Measurements from ENCODE around the gene ATP6V0D1. TPM values are rescaled to one million over a fixed set of nuclear protein-coding genes. Genes with fewer than 3 reads are reported as not detected.
A peak's percentile ranks its signal among the peaks of the same experiment; 100 is the strongest.
"Not testable (repeated sequence)": the region's sequence is repeated elsewhere in the genome, so short reads cannot be mapped to it uniquely, and the experiment has no call there.

ATP6V0D1 gene
- total RNA-seq, 2 experiments from 2014 or later = 42.1 to 58.3 TPM

GRCh38 chr16:67487561-67487960, 6.6 kb upstream of the ATP6V0D1 start:
- CTCF ChIA-PET = interaction anchor here (30.1 kb wide), 1 partner anchor 34 kb away, joined by 732 read pairs; the partner anchor contains the start of gene RIPOR1
- DNase-seq; H3K4me3 Mint-ChIP-seq; H3K9me3 Mint-ChIP-seq (ENCODE audit: low read depth); ATAC-seq; H3K36me3 Mint-ChIP-seq; H3K27me3 Mint-ChIP-seq; H3K27ac Mint-ChIP-seq; H3K4me1 Mint-ChIP-seq: not testable (repeated sequence)

- Mint-ChIP-seq H3K9me3 (ENCODE audit: low read depth) (no peaks in the 10 kb centered on the region), H3K4me1 (peaks cover 12% of the 10 kb centered on the region), H3K36me3 (peaks cover 14% of the 10 kb centered on the region), H3K4me3 (no peak overlapping the region), H3K27ac (no peak overlapping the region), H3K27me3 (no peaks in the 10 kb centered on the region)
- ATAC-seq (no peak), DNase-seq (no peak)
- CTCF ChIA-PET = interaction anchor here (30.1 kb wide), 1 partner anchor 34 kb away, joined by 732 read pairs; the partner anchor contains the start of gene RIPOR1
Measured at GRCh38 chr16:67486805-67487204, 5.8 kb upstream of the ATP6V0D1 start.

- no peak overlapping the region for H3K4me3 Mint-ChIP-seq
Measured at GRCh38 chr16:67483731-67484525, 3.0 kb upstream of the ATP6V0D1 start.

GRCh38 chr16:67483150-67483549, 2.2 kb upstream of the ATP6V0D1 start, which contains the start of gene AGRP:
TSS of gene AGRP (minus strand) at chr16:67483547. CDS start at chr16:67483398, 149 bp downstream.
- Mint-ChIP-seq H3K27me3 (no peaks in the 10 kb centered on the region), H3K9me3 (ENCODE audit: low read depth) (no peaks in the 10 kb centered on the region), H3K27ac (peak within 1 kb of the TSS; percentile 99), H3K4me1 (peaks cover 23% of the 10 kb centered on the region), H3K4me3 (peak within 1 kb of the TSS; percentile 99), H3K36me3 (peaks cover 14% of the 10 kb centered on the region)
- CTCF ChIA-PET = interaction anchor here (0.9 to 30.1 kb wide), 6 partner anchors 9 to 62 kb away, joined by 3 to 732 read pairs (median 11); partner anchors contain the start of gene RIPOR1
- no peak for ATAC-seq
- DNase-seq = no peak

More at GRCh38 chr16:67483731-67484525, 3.0 kb upstream of the ATP6V0D1 start:
- CTCF ChIA-PET = interaction anchor here (1.2 to 30.1 kb wide), 3 partner anchors 10 to 324 kb away, joined by 3 to 732 read pairs (median 7); partner anchors contain the start of gene RIPOR1
- DNase-seq (no peak), ATAC-seq (no peak)
- H3K9me3 Mint-ChIP-seq (ENCODE audit: low read depth) = no peaks in the 10 kb centered on the region
- H3K27me3 Mint-ChIP-seq = no peaks in the 10 kb centered on the region
- peaks cover 14% of the 10 kb centered on the region for H3K36me3 Mint-ChIP-seq
- peaks cover 20% of the 10 kb centered on the region for H3K4me1 Mint-ChIP-seq
- H3K27ac Mint-ChIP-seq = peak overlapping the region; percentile 56

- Mint-ChIP-seq H3K4me1 (peaks cover 27% of the 10 kb centered on the region), H3K36me3 (peaks cover 14% of the 10 kb centered on the region), H3K4me3 (peak overlapping the region; percentile 99), H3K9me3 (ENCODE audit: low read depth) (no peaks in the 10 kb centered on the region), H3K27me3 (no peaks in the 10 kb centered on the region), H3K27ac (peak overlapping the region; percentile 99)
- CTCF ChIA-PET = interaction anchor here (0.9 to 30.1 kb wide), 15 partner anchors 9 to 334 kb away, joined by 3 to 732 read pairs (median 8); partner anchors contain the start of genes ACD, CARMIL2, CTCF and PARD6A
- no peak for DNase-seq
- no peak for ATAC-seq
Measured at GRCh38 chr16:67482233-67482924, 1.4 kb upstream of the ATP6V0D1 start.

GRCh38 chr16:67481561-67482232, 740 bp upstream of the ATP6V0D1 start:
- peak; percentile 79 for DNase-seq
- peak; percentile 27 for ATAC-seq

GRCh38 chr16:67477960-67478554, 2.9 kb downstream of the ATP6V0D1 start:
- Mint-ChIP-seq H3K27ac (no peak overlapping the region), H3K4me1 (peaks cover 28% of the 10 kb centered on the region), H3K36me3 (peaks cover 8% of the 10 kb centered on the region), H3K9me3 (ENCODE audit: low read depth) (no peaks in the 10 kb centered on the region), H3K4me3 (no peak overlapping the region), H3K27me3 (no peaks in the 10 kb centered on the region)
- DNase-seq = no peak
- CTCF ChIA-PET = interaction anchor here (1.1 to 30.1 kb wide), 3 partner anchors 13 to 90 kb away, joined by 3 to 732 read pairs (median 7); partner anchors contain the start of gene RIPOR1
- ATAC-seq = no peak

More at GRCh38 chr16:67481561-67482232, 740 bp upstream of the ATP6V0D1 start:
- H3K27ac Mint-ChIP-seq = peak overlapping the region; percentile 99
- peak overlapping the region; percentile 99 for H3K4me3 Mint-ChIP-seq
- H3K9me3 Mint-ChIP-seq (ENCODE audit: low read depth) = no peaks in the 10 kb centered on the region
- H3K27me3 Mint-ChIP-seq = no peaks in the 10 kb centered on the region
- CTCF ChIA-PET = interaction anchor here (0.7 to 30.1 kb wide), 27 partner anchors 9 to 509 kb away, joined by 3 to 732 read pairs (median 5); partner anchors contain the start of genes ACD, C16orf86, CARMIL2 and CTCF
- peaks cover 27% of the 10 kb centered on the region for H3K4me1 Mint-ChIP-seq
- peaks cover 14% of the 10 kb centered on the region for H3K36me3 Mint-ChIP-seq

- DNase-seq (no peak), ATAC-seq (no peak)
- H3K36me3 Mint-ChIP-seq = peaks cover 2% of the 10 kb centered on the region
- no peaks in the 10 kb centered on the region for H3K9me3 Mint-ChIP-seq (ENCODE audit: low read depth)
- H3K27me3 Mint-ChIP-seq = no peaks in the 10 kb centered on the region
- CTCF ChIA-PET = interaction anchor here (0.6 to 1.6 kb wide), 2 partner anchors 47 to 142 kb away, joined by 3 to 5 read pairs; no protein-coding TSS in a partner anchor
- peaks cover 29% of the 10 kb centered on the region for H3K4me1 Mint-ChIP-seq
- no peak overlapping the region for H3K4me3 Mint-ChIP-seq
- no peak overlapping the region for H3K27ac Mint-ChIP-seq
Measured at GRCh38 chr16:67474551-67475455, 6.2 kb downstream of the ATP6V0D1 start.

- Mint-ChIP-seq H3K27me3 (no peaks in the 10 kb centered on the region), H3K36me3 (peaks cover 2% of the 10 kb centered on the region), H3K4me3 (no peak overlapping the region), H3K4me1 (peaks cover 24% of the 10 kb centered on the region), H3K9me3 (ENCODE audit: low read depth) (no peaks in the 10 kb centered on the region), H3K27ac (no peak overlapping the region)
- ATAC-seq (no peak), DNase-seq (no peak)
- CTCF ChIA-PET = interaction anchor here (1.3 kb wide), 1 partner anchor 9 kb away, joined by 4 read pairs; the partner anchor contains the start of gene ATP6V0D1
Measured at GRCh38 chr16:67471758-67472384, 9.1 kb downstream of the ATP6V0D1 start.

- Mint-ChIP-seq H3K27me3 (no peaks in the 10 kb centered on the region), H3K9me3 (ENCODE audit: low read depth) (no peaks in the 10 kb centered on the region), H3K4me1 (peaks cover 23% of the 10 kb centered on the region), H3K4me3 (no peak overlapping the region), H3K27ac (no peak overlapping the region), H3K36me3 (no peaks in the 10 kb centered on the region)
- ATAC-seq (no peak), DNase-seq (no peak)
- CTCF ChIA-PET = interaction anchor here (1.2 kb wide), 1 partner anchor 44 kb away, joined by 3 read pairs; no protein-coding TSS in a partner anchor
Measured at GRCh38 chr16:67470359-67470758, 10.6 kb downstream of the ATP6V0D1 start.

GRCh38 chr16:67468731-67469130, 12.2 kb downstream of the ATP6V0D1 start:
- Mint-ChIP-seq H3K27ac (no peak overlapping the region), H3K4me3 (no peak overlapping the region), H3K4me1 (peaks cover 23% of the 10 kb centered on the region), H3K36me3 (no peaks in the 10 kb centered on the region), H3K9me3 (ENCODE audit: low read depth) (no peaks in the 10 kb centered on the region), H3K27me3 (no peaks in the 10 kb centered on the region)
- ATAC-seq (no peak), DNase-seq (no peak)
- CTCF ChIA-PET = interaction anchor here (1.5 to 8.1 kb wide), 3 partner anchors 22 to 45 kb away, joined by 3 to 70 read pairs (median 4); no protein-coding TSS in a partner anchor

Data from activated CD8-positive, alpha-beta memory T cell treated with anti-CD3 and anti-CD28 coated beads, Interleukin-2, amount 10 ng/mL, durations not matched to agents 7 days and 5 days (primary cell).